ENCODE results near the gene PRELID1.
"Not testable (repeated sequence)": the region's sequence is repeated elsewhere in the genome, so short reads cannot be mapped to it uniquely, and the experiment has no call there.

The PRELID1 gene

GRCh38 chr5:177297922-177298321 lies 5.7 kb upstream of the PRELID1 start:
- DNase-seq = no peak

- DNase-seq = no peak
Measured at GRCh38 chr5:177299697-177300096, 3.9 kb upstream of the PRELID1 start.

GRCh38 chr5:177300236-177300880 lies 3.2 kb upstream of the PRELID1 start:
- DNase-seq = no peak

GRCh38 chr5:177300951-177301350 lies 2.6 kb upstream of the PRELID1 start:
- no peak for DNase-seq

GRCh38 chr5:177301503-177302165 lies 2.0 kb upstream of the PRELID1 start:
- DNase-seq = no peak

GRCh38 chr5:177302354-177303110 lies 1.1 kb upstream of the PRELID1 start:
- DNase-seq = no peak

GRCh38 chr5:177303925-177304391 lies 359 bp downstream of the PRELID1 start:
- DNase-seq = no peak

- no peak for DNase-seq
Measured at GRCh38 chr5:177304392-177305119, 957 bp downstream of the PRELID1 start.

- not testable (repeated sequence) for DNase-seq
Measured at GRCh38 chr5:177306103-177306640, 2.6 kb downstream of the PRELID1 start.

GRCh38 chr5:177306674-177307543 lies 3.3 kb downstream of the PRELID1 start:
- DNase-seq = no peak

- no peak for DNase-seq
Measured at GRCh38 chr5:177307544-177308363, 4.2 kb downstream of the PRELID1 start.

- DNase-seq = no peak
Measured at GRCh38 chr5:177308740-177309139, 5.1 kb downstream of the PRELID1 start.

- peak; percentile 44 for DNase-seq
Measured at GRCh38 chr5:177309351-177310191, 6.0 kb downstream of the PRELID1 start.

- no peak for DNase-seq
Measured at GRCh38 chr5:177310332-177310731, 6.7 kb downstream of the PRELID1 start.

GRCh38 chr5:177310757-177311391 lies 7.3 kb downstream of the PRELID1 start:
- no peak for DNase-seq

GRCh38 chr5:177311392-177311722 lies 7.8 kb downstream of the PRELID1 start:
- DNase-seq = peak; percentile 76

GRCh38 chr5:177311723-177312648 lies 8.4 kb downstream of the PRELID1 start, which contains the start of gene MXD3:
Gene MXD3 (minus strand): TSS chr5:177311898. CDS start chr5:177311830, 68 bp downstream.
- DNase-seq = peak; percentile 95
